GM13977 (cell line): ENCODE data around the gene EXD3.

Source experiments
- DNase-seq: peaks from one replicate; pipeline ENCODE4 v3.0.0; 2012; ENCODE audit warnings: low spot score
- CTCF ChIP-seq: IDR thresholded peaks from 2 replicates; pipeline ENCODE4 v1.5.1; 2012; ENCODE audit warnings: mild to moderate bottlenecking, control low read depth; ENCODE audit not compliant: insufficient read depth; ENCODE audit errors: extremely low read depth, missing control alignments
- in situ Hi-C: fragments of 300-500 bp; cut with MboI; formaldehyde crosslinking; loops from one replicate; pipeline ENCODE4 v1.12.0; 2022; ENCODE audit warnings: low sequenced_read_pairs, low pct_unique_long_range_greater_than_20kb, mixed read lengths, inconsistent platforms; ENCODE audit not compliant: unreplicated experiment

Gene EXD3

GRCh38 chr9:137433916-137434431 lies 11.0 kb upstream of the EXD3 start:
- no peak for TF ChIP-seq CTCF
- DNase-seq = no peak
- in situ Hi-C loops = no loop called here

GRCh38 chr9:137433349-137433915 lies 10.5 kb upstream of the EXD3 start:
- no peak for TF ChIP-seq CTCF
- in situ Hi-C loops = no loop called here

GRCh38 chr9:137432687-137433348 lies 9.9 kb upstream of the EXD3 start:
- no peak for TF ChIP-seq CTCF
- DNase-seq = no peak
- in situ Hi-C loops = no loop called here

More at GRCh38 chr9:137433349-137433915, 10.5 kb upstream of the EXD3 start:
- no peak for DNase-seq

GRCh38 chr9:137431416-137431931 lies 8.5 kb upstream of the EXD3 start:
- in situ Hi-C loops = no loop called here
- DNase-seq = no peak
- no peak for TF ChIP-seq CTCF

- TF ChIP-seq CTCF = no peak
- in situ Hi-C loops = no loop called here
- DNase-seq = no peak
Measured at GRCh38 chr9:137430723-137431415, 7.9 kb upstream of the EXD3 start.

GRCh38 chr9:137429974-137430722 lies 7.2 kb upstream of the EXD3 start:
- in situ Hi-C loops = no loop called here
- no peak for TF ChIP-seq CTCF
- DNase-seq = peak; percentile 81
